GM23338 (cell line): ENCODE measurements around the gene DDX27.

Experiments used
- CREB1 ChIP-seq: fragments of 250-450 bp; sonication (Bioruptor Pico); IDR thresholded peaks from 2 replicates; pipeline ENCODE4 v1.5.0; 2020; ENCODE audit warnings: low read depth, mild to moderate bottlenecking, moderate library complexity
- CTCF ChIP-seq, 2 experiments: fragments of 200-600 bp in 1 of 2; sonication (generic) in 1 of 2; conservative IDR thresholded peaks; 2 replicates each; pipeline versions ENCODE4 v1.5.1 to v1.6.1; 2016 to 2017; ENCODE audit warnings: antibody characterized with exemption in 2 of 2, low read depth in 2 of 2, mild to moderate bottlenecking in 2 of 2, moderate library complexity in 1 of 2
- EZH2 ChIP-seq: fragments of 200-600 bp; sonication (generic); IDR thresholded peaks from one replicate; pipeline ENCODE4 v1.8.0; 2017; ENCODE audit warnings: antibody characterized with exemption, mild to moderate bottlenecking, low read depth; ENCODE audit not compliant: unreplicated experiment
- EZH2phosphoT487 ChIP-seq: fragments of 200-600 bp; sonication (generic); IDR thresholded peaks from one replicate; pipeline ENCODE4 v1.8.1; 2018; ENCODE audit warnings: antibody characterized with exemption; ENCODE audit not compliant: unreplicated experiment
- JUNB ChIP-seq: IDR thresholded peaks from one replicate; pipeline ENCODE4 v1.6.1; 2016; ENCODE audit warnings: antibody characterized with exemption; ENCODE audit not compliant: unreplicated experiment
- NANOG ChIP-seq: IDR thresholded peaks from 2 replicates; pipeline ENCODE4 v1.6.1; 2016; ENCODE audit warnings: antibody characterized with exemption, borderline replicate concordance
- POLR2AphosphoS5 ChIP-seq: IDR thresholded peaks from 2 replicates; pipeline ENCODE4 v1.6.1; 2016; ENCODE audit warnings: antibody characterized with exemption, low read depth
- REST ChIP-seq: IDR thresholded peaks from one replicate; pipeline ENCODE4 v1.6.1; 2018; ENCODE audit warnings: antibody characterized with exemption; ENCODE audit not compliant: unreplicated experiment
- STAT1 ChIP-seq: IDR thresholded peaks from one replicate; pipeline ENCODE4 v1.6.1; 2016; ENCODE audit warnings: antibody characterized with exemption; ENCODE audit not compliant: unreplicated experiment
- ZNF114 ChIP-seq: fragments of 250-450 bp; sonication (Bioruptor Pico); IDR thresholded peaks from 2 replicates; pipeline ENCODE4 v1.5.0; 2020; ENCODE audit warnings: mild to moderate bottlenecking, moderate library complexity
- ZNF331 ChIP-seq: fragments of 250-450 bp; sonication (Bioruptor Pico); IDR thresholded peaks from 2 replicates; pipeline ENCODE4 v1.5.0; 2020; ENCODE audit warnings: low read depth, mild to moderate bottlenecking, moderate library complexity
- TF ChIP-seq, protein P1 (sequence below): fragments of 250-450 bp; sonication (Bioruptor Pico); IDR thresholded peaks from 2 replicates; pipeline ENCODE4 v1.5.0; 2020; ENCODE audit warnings: mild to moderate bottlenecking, moderate library complexity
- TF ChIP-seq, protein P2 (sequence below): IDR thresholded peaks from 2 replicates; pipeline ENCODE4 v1.6.1; 2016; ENCODE audit warnings: antibody characterized with exemption

GRCh38 chr20:49287555-49288249 lies 68.5 kb downstream of the DDX27 start:
- no peak for TF ChIP-seq CTCF (conservative IDR thresholded peaks at IDR 0.05; ENCODE audit: low read depth in 2 of 2)
- no peak for TF ChIP-seq EZH2phosphoT487
- no peak for TF ChIP-seq REST
- peak; percentile 31 for TF ChIP-seq POLR2AphosphoS5
- TF ChIP-seq, protein P1, sequence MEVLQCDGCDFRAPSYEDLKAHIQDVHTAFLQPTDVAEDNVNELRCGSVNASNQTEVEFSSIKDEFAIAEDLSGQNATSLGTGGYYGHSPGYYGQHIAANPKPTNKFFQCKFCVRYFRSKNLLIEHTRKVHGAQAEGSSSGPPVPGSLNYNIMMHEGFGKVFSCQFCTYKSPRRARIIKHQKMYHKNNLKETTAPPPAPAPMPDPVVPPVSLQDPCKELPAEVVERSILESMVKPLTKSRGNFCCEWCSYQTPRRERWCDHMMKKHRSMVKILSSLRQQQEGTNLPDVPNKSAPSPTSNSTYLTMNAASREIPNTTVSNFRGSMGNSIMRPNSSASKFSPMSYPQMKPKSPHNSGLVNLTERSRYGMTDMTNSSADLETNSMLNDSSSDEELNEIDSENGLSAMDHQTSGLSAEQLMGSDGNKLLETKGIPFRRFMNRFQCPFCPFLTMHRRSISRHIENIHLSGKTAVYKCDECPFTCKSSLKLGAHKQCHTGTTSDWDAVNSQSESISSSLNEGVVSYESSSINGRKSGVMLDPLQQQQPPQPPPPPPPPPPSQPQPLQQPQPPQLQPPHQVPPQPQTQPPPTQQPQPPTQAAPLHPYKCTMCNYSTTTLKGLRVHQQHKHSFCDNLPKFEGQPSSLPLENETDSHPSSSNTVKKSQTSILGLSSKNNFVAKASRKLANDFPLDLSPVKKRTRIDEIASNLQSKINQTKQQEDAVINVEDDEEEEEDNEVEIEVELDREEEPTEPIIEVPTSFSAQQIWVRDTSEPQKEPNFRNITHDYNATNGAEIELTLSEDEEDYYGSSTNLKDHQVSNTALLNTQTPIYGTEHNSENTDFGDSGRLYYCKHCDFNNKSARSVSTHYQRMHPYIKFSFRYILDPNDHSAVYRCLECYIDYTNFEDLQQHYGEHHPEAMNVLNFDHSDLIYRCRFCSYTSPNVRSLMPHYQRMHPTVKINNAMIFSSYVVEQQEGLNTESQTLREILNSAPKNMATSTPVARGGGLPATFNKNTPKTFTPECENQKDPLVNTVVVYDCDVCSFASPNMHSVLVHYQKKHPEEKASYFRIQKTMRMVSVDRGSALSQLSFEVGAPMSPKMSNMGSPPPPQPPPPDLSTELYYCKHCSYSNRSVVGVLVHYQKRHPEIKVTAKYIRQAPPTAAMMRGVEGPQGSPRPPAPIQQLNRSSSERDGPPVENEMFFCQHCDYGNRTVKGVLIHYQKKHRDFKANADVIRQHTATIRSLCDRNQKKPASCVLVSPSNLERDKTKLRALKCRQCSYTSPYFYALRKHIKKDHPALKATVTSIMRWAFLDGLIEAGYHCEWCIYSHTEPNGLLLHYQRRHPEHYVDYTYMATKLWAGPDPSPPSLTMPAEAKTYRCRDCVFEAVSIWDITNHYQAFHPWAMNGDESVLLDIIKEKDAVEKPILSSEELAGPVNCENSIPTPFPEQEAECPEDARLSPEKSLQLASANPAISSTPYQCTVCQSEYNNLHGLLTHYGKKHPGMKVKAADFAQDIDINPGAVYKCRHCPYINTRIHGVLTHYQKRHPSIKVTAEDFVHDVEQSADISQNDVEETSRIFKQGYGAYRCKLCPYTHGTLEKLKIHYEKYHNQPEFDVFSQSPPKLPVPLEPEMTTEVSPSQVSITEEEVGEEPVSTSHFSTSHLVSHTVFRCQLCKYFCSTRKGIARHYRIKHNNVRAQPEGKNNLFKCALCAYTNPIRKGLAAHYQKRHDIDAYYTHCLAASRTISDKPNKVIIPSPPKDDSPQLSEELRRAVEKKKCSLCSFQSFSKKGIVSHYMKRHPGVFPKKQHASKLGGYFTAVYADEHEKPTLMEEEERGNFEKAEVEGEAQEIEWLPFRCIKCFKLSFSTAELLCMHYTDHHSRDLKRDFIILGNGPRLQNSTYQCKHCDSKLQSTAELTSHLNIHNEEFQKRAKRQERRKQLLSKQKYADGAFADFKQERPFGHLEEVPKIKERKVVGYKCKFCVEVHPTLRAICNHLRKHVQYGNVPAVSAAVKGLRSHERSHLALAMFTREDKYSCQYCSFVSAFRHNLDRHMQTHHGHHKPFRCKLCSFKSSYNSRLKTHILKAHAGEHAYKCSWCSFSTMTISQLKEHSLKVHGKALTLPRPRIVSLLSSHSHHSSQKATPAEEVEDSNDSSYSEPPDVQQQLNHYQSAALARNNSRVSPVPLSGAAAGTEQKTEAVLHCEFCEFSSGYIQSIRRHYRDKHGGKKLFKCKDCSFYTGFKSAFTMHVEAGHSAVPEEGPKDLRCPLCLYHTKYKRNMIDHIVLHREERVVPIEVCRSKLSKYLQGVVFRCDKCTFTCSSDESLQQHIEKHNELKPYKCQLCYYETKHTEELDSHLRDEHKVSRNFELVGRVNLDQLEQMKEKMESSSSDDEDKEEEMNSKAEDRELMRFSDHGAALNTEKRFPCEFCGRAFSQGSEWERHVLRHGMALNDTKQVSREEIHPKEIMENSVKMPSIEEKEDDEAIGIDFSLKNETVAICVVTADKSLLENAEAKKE (CRISPR knock-in tag), result no peak
- TF ChIP-seq CREB1 (CRISPR knock-in tag), result no peak
- TF ChIP-seq EZH2, result no peak
- no peak for TF ChIP-seq ZNF114 (CRISPR knock-in tag)
- no peak for TF ChIP-seq STAT1
- no peak for TF ChIP-seq JUNB
- TF ChIP-seq, protein P2, sequence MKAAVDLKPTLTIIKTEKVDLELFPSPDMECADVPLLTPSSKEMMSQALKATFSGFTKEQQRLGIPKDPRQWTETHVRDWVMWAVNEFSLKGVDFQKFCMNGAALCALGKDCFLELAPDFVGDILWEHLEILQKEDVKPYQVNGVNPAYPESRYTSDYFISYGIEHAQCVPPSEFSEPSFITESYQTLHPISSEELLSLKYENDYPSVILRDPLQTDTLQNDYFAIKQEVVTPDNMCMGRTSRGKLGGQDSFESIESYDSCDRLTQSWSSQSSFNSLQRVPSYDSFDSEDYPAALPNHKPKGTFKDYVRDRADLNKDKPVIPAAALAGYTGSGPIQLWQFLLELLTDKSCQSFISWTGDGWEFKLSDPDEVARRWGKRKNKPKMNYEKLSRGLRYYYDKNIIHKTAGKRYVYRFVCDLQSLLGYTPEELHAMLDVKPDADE, result no peak
- TF ChIP-seq NANOG, result no peak
- no peak for TF ChIP-seq ZNF331 (CRISPR knock-in tag)
